D721Med (cell line): ENCODE data around the gene PRKG1.

Experiments used
- DNase-seq: peaks from one replicate; pipeline ENCODE4 v3.0.0; 2011; ENCODE audit warnings: low spot score; ENCODE audit not compliant: insufficient read length
- FAIRE-seq: peaks from 2 replicates; lab custom pipeline; 2011; peaks lifted over from hg19 to GRCh38; lab: Jason Lieb, UNC
- TF ChIP-seq, protein P1 (sequence below): IDR thresholded peaks from 2 replicates; pipeline ENCODE4 v1.5.1; 2012; ENCODE audit warnings: mild to moderate bottlenecking, control low read depth; ENCODE audit not compliant: insufficient read depth; ENCODE audit errors: missing control alignments

PRKG1 gene

DNA sequence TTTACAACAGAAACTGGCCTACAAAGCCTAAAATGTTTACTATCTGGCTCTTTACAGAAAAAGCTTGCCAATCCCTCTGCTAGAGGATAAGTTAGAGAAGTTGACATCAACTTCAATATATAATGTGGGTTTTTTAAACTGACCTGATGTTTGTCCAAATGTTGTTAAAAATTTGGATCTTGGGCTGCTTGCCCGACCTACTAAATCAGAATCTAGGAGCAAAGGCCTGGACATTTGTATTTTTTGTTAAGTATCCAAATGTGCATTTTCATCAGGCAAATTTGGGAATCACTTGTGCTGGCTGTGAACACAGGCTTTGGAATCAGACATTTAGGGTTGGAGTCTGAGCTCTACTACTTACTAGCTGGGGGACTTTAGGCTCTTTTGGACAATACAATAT, 877.8 kb downstream of the PRKG1 start:
- DNase-seq (no peak), FAIRE-seq (no peak)
- TF ChIP-seq, protein P1, sequence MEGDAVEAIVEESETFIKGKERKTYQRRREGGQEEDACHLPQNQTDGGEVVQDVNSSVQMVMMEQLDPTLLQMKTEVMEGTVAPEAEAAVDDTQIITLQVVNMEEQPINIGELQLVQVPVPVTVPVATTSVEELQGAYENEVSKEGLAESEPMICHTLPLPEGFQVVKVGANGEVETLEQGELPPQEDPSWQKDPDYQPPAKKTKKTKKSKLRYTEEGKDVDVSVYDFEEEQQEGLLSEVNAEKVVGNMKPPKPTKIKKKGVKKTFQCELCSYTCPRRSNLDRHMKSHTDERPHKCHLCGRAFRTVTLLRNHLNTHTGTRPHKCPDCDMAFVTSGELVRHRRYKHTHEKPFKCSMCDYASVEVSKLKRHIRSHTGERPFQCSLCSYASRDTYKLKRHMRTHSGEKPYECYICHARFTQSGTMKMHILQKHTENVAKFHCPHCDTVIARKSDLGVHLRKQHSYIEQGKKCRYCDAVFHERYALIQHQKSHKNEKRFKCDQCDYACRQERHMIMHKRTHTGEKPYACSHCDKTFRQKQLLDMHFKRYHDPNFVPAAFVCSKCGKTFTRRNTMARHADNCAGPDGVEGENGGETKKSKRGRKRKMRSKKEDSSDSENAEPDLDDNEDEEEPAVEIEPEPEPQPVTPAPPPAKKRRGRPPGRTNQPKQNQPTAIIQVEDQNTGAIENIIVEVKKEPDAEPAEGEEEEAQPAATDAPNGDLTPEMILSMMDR: no peak

DNA sequence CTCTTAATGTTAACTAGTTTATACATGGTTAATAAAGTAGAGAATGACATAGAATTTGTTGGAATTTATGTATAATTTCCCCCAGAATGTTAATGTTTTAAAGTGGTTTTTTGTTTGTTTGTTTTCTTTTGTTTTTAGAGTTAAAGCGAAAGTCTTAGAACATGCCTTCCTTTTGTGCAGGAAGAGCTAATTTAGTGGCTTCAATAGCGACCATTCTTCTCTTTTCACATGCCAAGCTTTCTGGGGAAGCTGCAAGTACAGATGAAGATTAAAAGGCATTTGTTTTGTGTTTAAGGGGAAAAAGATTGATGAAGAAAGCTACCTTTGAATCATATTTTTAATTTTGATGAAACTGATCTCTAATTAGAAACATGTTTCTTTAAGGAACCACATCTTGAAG, 881.4 kb downstream of the PRKG1 start:
- TF ChIP-seq, protein P1: no peak
- DNase-seq (no peak), FAIRE-seq (no peak)

DNA sequence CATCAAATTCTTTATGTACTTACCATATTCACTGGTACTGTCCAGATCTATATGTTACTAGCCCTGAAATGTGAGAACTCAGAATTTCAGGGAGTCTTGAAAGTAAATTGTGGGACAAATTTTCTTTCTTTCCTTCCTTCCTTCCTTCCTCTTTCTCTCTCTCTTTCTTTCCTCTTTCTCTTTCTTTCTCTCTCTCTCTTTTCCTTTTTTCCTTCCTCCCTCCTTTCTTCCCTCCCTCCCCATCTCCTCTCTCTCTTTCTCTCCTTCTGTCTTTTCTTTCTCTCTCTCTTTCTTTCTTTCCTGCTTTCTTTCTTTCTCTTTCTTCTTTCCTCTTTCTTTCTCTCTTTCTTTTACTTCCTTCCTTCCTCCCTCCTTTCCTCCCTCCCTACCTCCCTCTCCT, 882.5 kb downstream of the PRKG1 start:
- TF ChIP-seq, protein P1: no peak
- DNase-seq (no peak), FAIRE-seq (no peak)

DNA sequence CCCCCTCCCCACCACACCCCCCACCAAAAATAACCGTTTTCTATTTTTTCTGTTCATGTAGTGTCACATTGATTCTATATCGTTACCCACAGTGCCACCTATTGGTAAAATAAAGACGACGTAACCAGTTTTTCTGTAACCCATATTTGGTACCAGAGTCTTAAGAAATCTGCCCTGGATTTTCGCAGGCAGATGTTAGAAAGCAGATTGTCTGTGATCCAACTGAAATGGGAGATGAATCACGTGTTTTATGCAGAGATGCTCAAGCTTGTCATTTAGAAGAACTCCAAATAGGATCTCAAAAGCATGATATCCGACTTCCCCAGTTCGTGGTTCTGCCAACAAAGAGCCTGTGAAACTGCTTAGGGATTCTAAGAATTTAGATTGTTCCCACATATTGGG, 886.2 kb downstream of the PRKG1 start:
- no peak for DNase-seq
- no peak for FAIRE-seq

DNA sequence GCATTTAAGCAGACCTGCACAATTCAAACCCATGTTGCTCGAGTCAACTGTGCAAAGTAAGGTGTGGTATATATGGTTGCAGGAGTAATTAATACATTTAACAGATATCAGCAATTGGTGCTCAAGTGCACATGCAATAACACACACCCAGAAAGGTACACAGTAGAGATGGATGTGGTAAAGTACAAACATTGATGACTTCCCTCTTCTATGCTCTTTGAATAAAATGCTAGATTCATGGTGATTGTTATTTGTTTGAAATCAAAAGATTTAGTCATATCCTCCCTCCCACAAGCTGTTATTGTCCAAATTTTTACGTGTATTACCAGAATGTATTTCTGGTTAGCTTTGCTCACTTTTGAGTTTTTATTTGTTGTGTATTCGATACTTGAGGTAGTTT, 887.1 kb downstream of the PRKG1 start:
- no peak for FAIRE-seq
- DNase-seq: no peak
- TF ChIP-seq, protein P1: no peak

More for the DNA sequence above, 886.2 kb downstream of the PRKG1 start:
- TF ChIP-seq, protein P1: peak; percentile 47

DNA sequence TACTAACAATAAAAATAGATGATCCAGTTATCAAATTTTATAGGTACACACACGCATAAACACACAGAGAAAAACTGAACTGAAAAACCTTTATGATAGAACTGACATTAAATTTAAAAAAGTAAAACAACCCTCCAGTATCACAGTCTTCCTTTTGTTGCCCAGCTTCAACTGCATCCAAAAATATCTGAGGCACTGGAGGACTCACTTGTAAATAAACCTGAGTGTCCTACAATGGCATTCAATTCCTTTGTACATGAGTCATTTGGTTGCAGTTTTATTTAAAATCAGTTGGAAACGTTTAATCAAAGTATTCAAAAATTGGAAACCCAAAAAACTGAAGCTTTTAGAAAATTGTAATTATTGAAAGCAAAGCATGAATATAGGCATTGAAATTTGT, 890.3 kb downstream of the PRKG1 start:
- TF ChIP-seq, protein P1: no peak
- FAIRE-seq (no peak), DNase-seq (no peak)

DNA sequence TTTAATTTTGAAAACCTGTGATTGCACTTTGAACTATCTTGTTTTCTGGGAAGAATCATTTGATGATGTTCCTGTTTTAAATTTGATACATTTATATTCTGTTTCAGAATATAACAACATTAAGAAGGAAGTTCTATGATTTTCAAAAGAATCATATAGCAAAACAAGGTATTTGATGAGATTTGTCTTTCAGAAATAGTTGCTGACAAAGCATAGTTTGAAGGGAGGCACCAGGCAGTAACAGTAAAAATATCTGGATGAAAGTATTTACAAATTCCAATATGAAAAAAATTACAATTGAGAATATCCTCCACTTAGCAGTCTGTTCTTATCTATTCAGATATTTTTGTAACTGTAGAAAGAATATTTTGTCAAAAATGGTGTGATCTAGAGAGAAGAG, 891.2 kb downstream of the PRKG1 start:
- FAIRE-seq (no peak), DNase-seq (no peak)
- TF ChIP-seq, protein P1: no peak
